Measurements from ENCODE around the gene RPL38. TPM values are rescaled to one million over a fixed set of nuclear protein-coding genes. Genes with fewer than 3 reads are reported as not detected.
A peak's percentile ranks its signal among the peaks of the same experiment; 100 is the strongest.

RPL38 gene
- 1,176 and 1,244 TPM in 2 replicates for total RNA-seq

DNA sequence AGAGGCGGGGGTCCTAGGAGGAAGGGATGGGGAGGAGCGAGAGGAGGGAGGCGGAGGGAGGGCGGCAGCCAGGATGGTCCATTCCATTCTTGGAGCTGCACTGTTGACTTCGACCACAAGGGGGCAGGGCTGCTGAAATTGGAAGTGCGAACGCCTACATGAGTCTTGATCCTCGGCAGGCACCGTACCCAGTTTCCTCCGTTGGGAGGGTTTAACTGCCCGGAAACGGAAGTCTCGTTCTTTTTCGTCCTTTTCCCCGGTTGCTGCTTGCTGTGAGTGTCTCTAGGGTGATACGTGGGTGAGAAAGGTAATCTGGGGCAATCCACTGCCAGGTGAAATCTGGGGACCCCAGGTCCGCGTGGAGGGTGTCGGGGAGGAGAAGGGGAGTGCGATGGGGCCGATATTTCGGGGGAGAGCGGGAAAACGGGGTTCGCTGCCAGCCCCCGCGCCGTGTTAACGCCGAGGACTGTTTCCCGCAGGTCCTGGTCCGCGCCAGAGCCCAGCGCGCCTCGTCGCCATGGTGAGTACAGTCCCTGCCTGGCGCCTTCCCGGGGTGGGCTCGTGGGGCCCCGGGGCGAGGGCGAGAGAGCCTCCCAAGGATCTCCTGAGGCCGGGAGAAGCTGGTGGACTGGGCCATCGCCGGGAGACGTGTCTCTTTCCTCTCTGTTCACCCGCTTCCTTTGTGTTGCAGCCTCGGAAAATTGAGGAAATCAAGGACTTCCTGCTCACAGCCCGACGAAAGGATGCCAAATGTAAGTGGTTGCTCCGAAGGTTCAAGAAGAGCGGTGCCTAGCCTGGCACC is at the start of gene RPL38:
Gene RPL38 (plus strand): TSS at position 240 of the 802 bp plus-strand sequence. CDS start 278 bp downstream, at position 518.
- intact Hi-C loops (cut with micrococcal nuclease) = loop anchor here (2.0 kb wide), 1 partner anchor 971 kb away; a partner anchor contains a TSS
- H3K36me3 Mint-ChIP-seq (ENCODE audit: low read depth) = peaks cover 41% of the 10 kb centered on the region
- no peaks in the 10 kb centered on the region for H3K9me3 Mint-ChIP-seq
- DNase-seq = peak; percentile 98
- H3K4me1 Mint-ChIP-seq = peaks cover 36% of the 10 kb centered on the region
- H3K4me3 Mint-ChIP-seq = peak within 1 kb of the TSS; percentile 94
- peak within 1 kb of the TSS; percentile 95 for H3K27ac Mint-ChIP-seq
- peaks cover 15% of the 10 kb centered on the region for H3K27me3 Mint-ChIP-seq

DNA sequence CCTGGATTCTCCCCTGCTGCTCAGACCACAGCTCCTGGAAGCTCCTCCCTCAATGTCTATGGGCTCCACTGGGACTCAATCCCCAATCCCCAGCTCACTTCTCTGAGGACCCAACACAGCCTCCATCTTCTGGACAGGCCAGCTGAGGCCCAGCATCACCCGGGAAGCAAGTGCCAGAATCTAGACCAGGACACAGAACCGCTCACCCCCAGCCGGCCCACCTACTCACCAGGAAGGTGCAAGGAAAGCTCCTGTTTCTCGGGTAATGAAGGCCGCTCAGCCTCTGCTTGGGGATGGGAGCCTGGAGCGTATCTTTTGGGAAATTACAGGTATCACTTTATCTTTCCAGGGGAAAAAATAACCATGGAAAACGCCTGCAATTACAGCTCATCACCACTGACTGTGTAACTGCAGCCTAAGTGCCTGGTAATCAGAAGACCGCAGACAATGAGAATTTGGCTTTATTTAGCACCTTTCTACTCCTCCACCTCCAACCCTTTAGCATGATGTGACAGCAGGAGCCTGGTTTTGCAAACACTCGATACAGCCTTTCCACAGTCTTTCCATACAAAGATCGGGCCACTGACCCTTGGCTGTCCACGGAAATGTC is 49.6 kb upstream of the RPL38 start:
- no peaks in the 10 kb centered on the region for H3K36me3 Mint-ChIP-seq (ENCODE audit: low read depth)
- intact Hi-C loops (cut with micrococcal nuclease) = no loop called here
- no peak for DNase-seq

GRCh38 chr17:74156878-74157277 is 46.6 kb upstream of the RPL38 start:
- no peak overlapping the region for H3K27ac Mint-ChIP-seq
- no peaks in the 10 kb centered on the region for H3K36me3 Mint-ChIP-seq (ENCODE audit: low read depth)
- H3K27me3 Mint-ChIP-seq = no peaks in the 10 kb centered on the region
- no peaks in the 10 kb centered on the region for H3K4me1 Mint-ChIP-seq
- H3K4me3 Mint-ChIP-seq = no peak overlapping the region
- H3K9me3 Mint-ChIP-seq = no peaks in the 10 kb centered on the region
- DNase-seq = no peak
- intact Hi-C loops (cut with micrococcal nuclease) = no loop called here

More for the DNA sequence above, 49.6 kb upstream of the RPL38 start:
- peaks cover 3% of the 10 kb centered on the region for H3K27me3 Mint-ChIP-seq
- H3K27ac Mint-ChIP-seq = no peak overlapping the region
- no peaks in the 10 kb centered on the region for H3K4me1 Mint-ChIP-seq
- H3K4me3 Mint-ChIP-seq = no peak overlapping the region
- H3K9me3 Mint-ChIP-seq = no peaks in the 10 kb centered on the region

GRCh38 chr17:74157366-74157765 is 46.1 kb upstream of the RPL38 start:
- H3K4me3 Mint-ChIP-seq = no peak overlapping the region
- intact Hi-C loops (cut with micrococcal nuclease) = no loop called here
- no peaks in the 10 kb centered on the region for H3K4me1 Mint-ChIP-seq
- no peak overlapping the region for H3K27ac Mint-ChIP-seq
- no peak for DNase-seq
- no peaks in the 10 kb centered on the region for H3K9me3 Mint-ChIP-seq
- H3K27me3 Mint-ChIP-seq = no peaks in the 10 kb centered on the region
- no peaks in the 10 kb centered on the region for H3K36me3 Mint-ChIP-seq (ENCODE audit: low read depth)

- intact Hi-C loops (cut with micrococcal nuclease) = no loop called here
- no peak overlapping the region for H3K4me3 Mint-ChIP-seq
- no peaks in the 10 kb centered on the region for H3K9me3 Mint-ChIP-seq
- H3K36me3 Mint-ChIP-seq (ENCODE audit: low read depth) = no peaks in the 10 kb centered on the region
- no peaks in the 10 kb centered on the region for H3K27me3 Mint-ChIP-seq
- no peak for DNase-seq
- no peak overlapping the region for H3K27ac Mint-ChIP-seq
- H3K4me1 Mint-ChIP-seq = no peaks in the 10 kb centered on the region
These were observed 44.7 kb upstream of the RPL38 start for GRCh38 chr17:74158761-74159160.

GRCh38 chr17:74159226-74159840 is 44.1 kb upstream of the RPL38 start:
- intact Hi-C loops (cut with micrococcal nuclease) = no loop called here
- Mint-ChIP-seq H3K4me1 (no peaks in the 10 kb centered on the region), H3K9me3 (no peaks in the 10 kb centered on the region), H3K27me3 (no peaks in the 10 kb centered on the region), H3K36me3 (ENCODE audit: low read depth) (no peaks in the 10 kb centered on the region), H3K27ac (no peak overlapping the region), H3K4me3 (no peak overlapping the region)
- DNase-seq = no peak

GRCh38 chr17:74160656-74161502 is 42.6 kb upstream of the RPL38 start:
- Mint-ChIP-seq H3K4me3 (no peak overlapping the region), H3K27ac (no peak overlapping the region), H3K4me1 (no peaks in the 10 kb centered on the region), H3K27me3 (no peaks in the 10 kb centered on the region), H3K36me3 (ENCODE audit: low read depth) (no peaks in the 10 kb centered on the region), H3K9me3 (no peaks in the 10 kb centered on the region)
- intact Hi-C loops (cut with micrococcal nuclease) = no loop called here
- no peak for DNase-seq

GRCh38 chr17:74161503-74161875 is 42.0 kb upstream of the RPL38 start:
- intact Hi-C loops (cut with micrococcal nuclease) = no loop called here
- Mint-ChIP-seq H3K27ac (no peak overlapping the region), H3K4me3 (no peak overlapping the region), H3K4me1 (no peaks in the 10 kb centered on the region), H3K36me3 (ENCODE audit: low read depth) (no peaks in the 10 kb centered on the region), H3K27me3 (peaks cover 3% of the 10 kb centered on the region), H3K9me3 (no peaks in the 10 kb centered on the region)
- DNase-seq = no peak

DNA sequence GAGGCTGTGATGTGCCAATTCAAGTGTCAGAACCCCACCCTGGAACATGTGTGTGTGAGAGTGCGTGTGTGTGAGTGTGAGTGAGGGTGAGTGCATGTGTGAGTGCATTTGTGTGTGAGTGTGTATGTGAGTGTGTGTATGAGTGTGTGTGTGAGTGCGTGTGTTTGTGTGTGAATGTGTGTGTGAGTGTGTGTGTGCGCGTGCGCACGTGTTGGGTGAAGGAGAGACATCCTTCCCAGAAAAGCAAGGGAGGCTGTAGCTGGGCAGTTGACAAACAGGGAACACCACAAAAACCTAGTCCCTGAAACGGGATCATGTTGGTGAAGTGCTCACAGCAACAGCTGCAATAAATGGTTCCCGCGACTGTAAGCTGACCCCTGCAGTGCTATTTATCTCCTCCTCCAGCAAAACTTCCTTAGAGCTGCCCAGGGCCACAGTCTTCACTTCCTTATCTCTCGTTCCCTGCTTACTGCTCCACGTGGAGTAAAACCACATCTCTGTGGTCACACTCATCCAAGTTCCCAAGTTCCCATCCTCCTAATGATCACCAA is 40.1 kb upstream of the RPL38 start:
- H3K27me3 Mint-ChIP-seq = peaks cover 11% of the 10 kb centered on the region
- H3K4me3 Mint-ChIP-seq = no peak overlapping the region
- H3K9me3 Mint-ChIP-seq = no peaks in the 10 kb centered on the region
- intact Hi-C loops (cut with micrococcal nuclease) = no loop called here
- H3K4me1 Mint-ChIP-seq = no peaks in the 10 kb centered on the region
- H3K27ac Mint-ChIP-seq = no peak overlapping the region
- no peaks in the 10 kb centered on the region for H3K36me3 Mint-ChIP-seq (ENCODE audit: low read depth)
- DNase-seq = no peak

- intact Hi-C loops (cut with micrococcal nuclease) = no loop called here
- H3K27me3 Mint-ChIP-seq = peaks cover 11% of the 10 kb centered on the region
- DNase-seq = no peak
- H3K4me1 Mint-ChIP-seq = no peaks in the 10 kb centered on the region
- H3K27ac Mint-ChIP-seq = no peak overlapping the region
- H3K36me3 Mint-ChIP-seq (ENCODE audit: low read depth) = no peaks in the 10 kb centered on the region
- no peaks in the 10 kb centered on the region for H3K9me3 Mint-ChIP-seq
- H3K4me3 Mint-ChIP-seq = no peak overlapping the region
These were observed 39.6 kb upstream of the RPL38 start for GRCh38 chr17:74163836-74164235.

- H3K36me3 Mint-ChIP-seq (ENCODE audit: low read depth) = no peaks in the 10 kb centered on the region
- DNase-seq = no peak
- H3K27me3 Mint-ChIP-seq = peaks cover 11% of the 10 kb centered on the region
- H3K4me1 Mint-ChIP-seq = no peaks in the 10 kb centered on the region
- no peaks in the 10 kb centered on the region for H3K9me3 Mint-ChIP-seq
- intact Hi-C loops (cut with micrococcal nuclease) = no loop called here
- no peak overlapping the region for H3K27ac Mint-ChIP-seq
- H3K4me3 Mint-ChIP-seq = no peak overlapping the region
These were observed 38.9 kb upstream of the RPL38 start for GRCh38 chr17:74164446-74165045.

DNA sequence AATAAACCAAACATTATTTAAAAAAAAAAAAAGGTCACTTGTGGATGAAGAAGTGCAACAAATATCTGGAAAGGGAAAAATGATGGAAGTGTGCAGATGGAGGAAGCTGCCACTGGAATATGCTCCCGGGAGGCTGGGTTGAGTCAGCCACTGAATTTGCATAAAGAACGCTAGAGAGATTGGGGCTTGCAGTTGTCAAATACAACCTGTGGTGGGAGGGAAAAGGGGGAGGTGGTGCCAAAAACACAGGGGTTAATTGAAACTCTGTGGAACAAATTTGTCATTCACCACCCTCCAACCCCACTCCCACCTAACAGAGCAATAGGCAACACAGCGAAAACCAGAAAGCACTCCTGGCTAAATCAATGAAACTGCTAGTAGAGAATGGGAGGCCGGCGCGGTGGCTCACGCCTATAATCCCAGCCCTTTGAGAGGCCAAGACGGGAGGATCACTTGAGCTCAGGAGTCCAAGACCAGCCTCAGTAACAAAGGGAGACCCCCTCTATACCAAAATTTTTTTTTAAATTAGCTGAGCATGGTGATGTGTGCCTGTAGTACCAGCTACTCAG is 37.6 kb upstream of the RPL38 start:
- no peak overlapping the region for H3K4me3 Mint-ChIP-seq

DNA sequence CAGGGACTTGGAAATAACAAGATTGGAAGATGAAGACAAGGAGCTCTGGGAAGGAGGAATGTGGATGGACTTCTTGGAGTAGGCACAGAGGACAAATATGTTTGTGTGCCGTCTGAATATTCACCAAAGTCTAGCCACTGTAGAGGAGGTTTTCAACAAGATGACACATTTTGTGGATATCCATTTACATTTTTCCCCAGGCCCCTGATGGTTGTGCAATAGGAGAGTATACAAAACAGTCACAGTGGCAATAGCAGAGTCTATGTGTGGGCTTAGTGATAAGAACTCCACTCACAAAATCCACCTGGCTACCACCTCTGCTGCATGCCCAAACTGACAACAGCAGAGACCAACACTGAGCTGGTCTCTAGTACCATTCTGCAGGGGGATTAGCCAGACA is 32.6 kb upstream of the RPL38 start:
- Mint-ChIP-seq H3K27ac (no peak overlapping the region), H3K36me3 (ENCODE audit: low read depth) (no peaks in the 10 kb centered on the region), H3K4me3 (no peak overlapping the region), H3K9me3 (no peaks in the 10 kb centered on the region), H3K4me1 (no peaks in the 10 kb centered on the region), H3K27me3 (peaks cover 26% of the 10 kb centered on the region)
- intact Hi-C loops (cut with micrococcal nuclease) = no loop called here
- DNase-seq = no peak

More for the DNA sequence above, 37.6 kb upstream of the RPL38 start:
- no peaks in the 10 kb centered on the region for H3K9me3 Mint-ChIP-seq
- no peak overlapping the region for H3K27ac Mint-ChIP-seq
- intact Hi-C loops (cut with micrococcal nuclease) = no loop called here
- peaks cover 13% of the 10 kb centered on the region for H3K27me3 Mint-ChIP-seq
- H3K36me3 Mint-ChIP-seq (ENCODE audit: low read depth) = no peaks in the 10 kb centered on the region
- no peak for DNase-seq
- no peaks in the 10 kb centered on the region for H3K4me1 Mint-ChIP-seq

Data from activated CD4-positive, alpha-beta T cell treated with anti-CD3 and anti-CD28 coated beads, Interleukin-2, amount 10 ng/mL, durations not matched to agents 24 days and 14 days (primary cell).